HepG2 (cell line): Measurements from ENCODE around the gene GMFB. TPM values are rescaled to one million over a fixed set of nuclear protein-coding genes. Genes with fewer than 3 reads are reported as not detected.

Source experiments
- CC2D1A ChIP-seq: sonication (generic); formaldehyde crosslinking; IDR thresholded peaks from 2 replicates; pipeline ENCODE4 v1.8.1; 2023; ENCODE audit warnings: mild to moderate bottlenecking, missing genetic modification reagents
- CENPT ChIP-seq: sonication (generic); formaldehyde crosslinking; IDR thresholded peaks from 2 replicates; pipeline ENCODE4 v1.8.0; 2022; ENCODE audit warnings: low read depth, mild to moderate bottlenecking, moderate library complexity, missing genetic modification reagents
- CSRNP2 ChIP-seq: sonication (generic); formaldehyde crosslinking; conservative IDR thresholded peaks from 2 replicates; pipeline ENCODE4 v1.8.0; 2022; ENCODE audit warnings: low read depth, missing genetic modification reagents
- FOXP1 ChIP-seq, 2 experiments: fragments of 450-650 bp in 1 of 2; IDR thresholded peaks; 2 replicates each; pipeline ENCODE4 v1.6.1; 2017 to 2018; ENCODE audit warnings: antibody characterized with exemption in 1 of 2
- HCFC1 ChIP-seq: fragments of 150-350 bp; IDR thresholded peaks from 2 replicates; pipeline ENCODE4 v1.6.1; 2014; ENCODE audit warnings: low read depth, low read length
- HIVEP1 ChIP-seq: sonication (generic); formaldehyde crosslinking; IDR thresholded peaks from 2 replicates; pipeline ENCODE4 v1.4.0; 2020; ENCODE audit warnings: mild to moderate bottlenecking, missing genetic modification reagents
- HOXA3 ChIP-seq: sonication (generic); formaldehyde crosslinking; IDR thresholded peaks from 2 replicates; pipeline ENCODE4 v1.5.0; 2020; ENCODE audit warnings: missing genetic modification reagents
- HOXA7 ChIP-seq: sonication (generic); formaldehyde crosslinking; IDR thresholded peaks from 2 replicates; pipeline ENCODE4 v1.8.1; 2022; ENCODE audit warnings: mild to moderate bottlenecking, missing genetic modification reagents, moderate library complexity
- KAT7 ChIP-seq: IDR thresholded peaks from 2 replicates; pipeline ENCODE4 v1.6.1; 2018; ENCODE audit warnings: borderline replicate concordance, missing compliant biosample characterization
- NFIB ChIP-seq: sonication (generic); formaldehyde crosslinking; IDR thresholded peaks from 2 replicates; pipeline ENCODE4 v1.9.0; 2021; ENCODE audit warnings: missing genetic modification reagents, mild to moderate bottlenecking, borderline replicate concordance
- NFIC ChIP-seq: IDR thresholded peaks from 2 replicates; pipeline ENCODE4 v1.6.1; 2012; ENCODE audit warnings: mild to moderate bottlenecking, low read length, inconsistent platforms
- PHF20 ChIP-seq: sonication (generic); formaldehyde crosslinking; IDR thresholded peaks from 2 replicates; pipeline ENCODE4 v1.5.0; 2020; ENCODE audit warnings: mild to moderate bottlenecking, missing genetic modification reagents
- POLR2AphosphoS2 ChIP-seq: IDR thresholded peaks from 2 replicates; pipeline ENCODE4 v1.6.1; 2011; ENCODE audit warnings: low read depth, low read length, improper control_type of control experiment
- RORA ChIP-seq: sonication (generic); formaldehyde crosslinking; IDR thresholded peaks from 2 replicates; pipeline ENCODE4 v1.5.0; 2020; ENCODE audit warnings: mild to moderate bottlenecking, missing genetic modification reagents, moderate library complexity
- SAFB2 ChIP-seq: sonication (generic); formaldehyde crosslinking; IDR thresholded peaks from 2 replicates; pipeline ENCODE4 v1.5.1; 2020; ENCODE audit warnings: missing genetic modification reagents, low read depth, mild to moderate bottlenecking, borderline replicate concordance
- SAP130 ChIP-seq: IDR thresholded peaks from 2 replicates; pipeline ENCODE4 v1.6.1; 2016; ENCODE audit warnings: low read depth
- SRY ChIP-seq: sonication (generic); formaldehyde crosslinking; IDR thresholded peaks from 2 replicates; pipeline ENCODE4 v1.8.0; 2022; ENCODE audit warnings: mild to moderate bottlenecking, missing genetic modification reagents
- TCF7L2 ChIP-seq: IDR thresholded peaks from 2 replicates; pipeline ENCODE4 v1.6.1; 2011; ENCODE audit warnings: mild to moderate bottlenecking, low read depth, low read length, moderate library complexity
- ZBTB14 ChIP-seq: sonication (generic); formaldehyde crosslinking; IDR thresholded peaks from 2 replicates; pipeline ENCODE4 v1.4.0; 2020; ENCODE audit warnings: missing genetic modification reagents
- ZBTB43 ChIP-seq: sonication (generic); formaldehyde crosslinking; conservative IDR thresholded peaks from 2 replicates; pipeline ENCODE4 v1.4.0; 2020; ENCODE audit warnings: missing genetic modification reagents
- ZC3H13 ChIP-seq: sonication (generic); formaldehyde crosslinking; IDR thresholded peaks from 2 replicates; pipeline ENCODE4 v1.8.1; 2023; ENCODE audit warnings: mild to moderate bottlenecking, missing genetic modification reagents, moderate library complexity
- ZFP36L1 ChIP-seq: sonication (generic); formaldehyde crosslinking; IDR thresholded peaks from 2 replicates; pipeline ENCODE4 v1.8.0; 2022; ENCODE audit warnings: mild to moderate bottlenecking, missing genetic modification reagents, moderate library complexity
- ZFP37 ChIP-seq: sonication (generic); formaldehyde crosslinking; IDR thresholded peaks from 2 replicates; pipeline ENCODE4 v1.4.0; 2020; ENCODE audit warnings: missing genetic modification reagents, borderline replicate concordance
- ZMYM4 ChIP-seq: sonication (generic); formaldehyde crosslinking; IDR thresholded peaks from 2 replicates; pipeline ENCODE4 v1.8.1; 2023; ENCODE audit warnings: mild to moderate bottlenecking, missing genetic modification reagents
- ZNF10 ChIP-seq: sonication (generic); formaldehyde crosslinking; IDR thresholded peaks from 2 replicates; pipeline ENCODE4 v1.4.0; 2020; ENCODE audit warnings: mild to moderate bottlenecking, low read depth, missing genetic modification reagents, borderline replicate concordance
- ZNF225 ChIP-seq: sonication (generic); formaldehyde crosslinking; IDR thresholded peaks from 2 replicates; pipeline ENCODE4 v1.4.0; 2020; ENCODE audit warnings: mild to moderate bottlenecking, missing genetic modification reagents
- ZNF264 ChIP-seq: sonication (generic); formaldehyde crosslinking; IDR thresholded peaks from 2 replicates; pipeline ENCODE4 v1.4.0; 2020; ENCODE audit warnings: missing genetic modification reagents
- ZNF605 ChIP-seq: sonication (generic); formaldehyde crosslinking; IDR thresholded peaks from 2 replicates; pipeline ENCODE4 v1.8.0; 2022; ENCODE audit warnings: mild to moderate bottlenecking, missing genetic modification reagents
- ZNF788 ChIP-seq: sonication (generic); formaldehyde crosslinking; IDR thresholded peaks from 2 replicates; pipeline ENCODE4 v1.5.0; 2020; ENCODE audit warnings: mild to moderate bottlenecking, missing genetic modification reagents, borderline replicate concordance
- ZSCAN20 ChIP-seq: sonication (generic); formaldehyde crosslinking; IDR thresholded peaks from 2 replicates; pipeline ENCODE4 v1.4.0; 2020; ENCODE audit warnings: missing genetic modification reagents, mild to moderate bottlenecking, borderline replicate concordance
- polyA plus RNA-seq, 8 experiments: library from polyadenylated mRNA; depleted of rRNA in 3 of 8; stranded (reverse) in 7 of 8; unstranded in 1 of 8; fragments of >200 nt; fragmentation: Illumina TruSeq in 4 of 8; extraction: Trizol in 4 of 8; gene quantifications; 2 replicates each; pipeline versions ENCODE4 v1.2.1 to v1.2.3, GENCODE V29; 2011 to 2016; ENCODE audit warnings: low read depth in 4 of 8, missing spikeins in 1 of 8, mixed read lengths in 1 of 8; ENCODE audit not compliant: insufficient read depth in 1 of 8
- total RNA-seq, 5 experiments: library from RNA; depleted of rRNA; stranded (reverse); fragments of >200 nt; fragmentation: Illumina TruSeq; extraction: Trizol; gene quantifications; 2 replicates each; pipeline ENCODE4 v1.2.3, GENCODE V29; 2016; ENCODE audit warnings: low read depth in 1 of 5

The GMFB gene
- total and polyA plus RNA-seq, 2 of the 13 experiments (the other 11 are each of a cell fraction or from before 2014, with no cell fraction given) = 17.3 to 68.2 TPM

- peak; percentile 36; the same call in 1 of the 2 replicates for TF ChIP-seq ZBTB43 (CRISPR knock-in tag)
- 0 out of 2 replicates have a peak, but pooled peaks have one; percentile 18 for TF ChIP-seq ZMYM4
- TF ChIP-seq HIVEP1 (CRISPR knock-in tag) = no peak
- TF ChIP-seq SAP130 (CRISPR knock-in tag) = peak; percentile 45
- no peak for TF ChIP-seq HOXA7
- no peak for TF ChIP-seq NFIB
- peak; percentile 62; the same call in 1 of the 2 replicates for TF ChIP-seq ZFP36L1
- 0 out of 2 replicates have a peak, but pooled peaks have one; percentile 18 for TF ChIP-seq KAT7 (CRISPR knock-in tag)
- 0 out of 2 replicates have a peak, but pooled peaks have one; percentile 61 for TF ChIP-seq NFIC
- no peak for TF ChIP-seq ZBTB14
- no peak for TF ChIP-seq ZNF10 (CRISPR knock-in tag)
- TF ChIP-seq CENPT (CRISPR knock-in tag) = no peak
- TF ChIP-seq CSRNP2 = no peak
- no peak; the same call in 1 of the 2 replicates for TF ChIP-seq ZNF788 (CRISPR knock-in tag)
- TF ChIP-seq RORA (CRISPR knock-in tag) = no peak
- no peak for TF ChIP-seq ZNF264 (CRISPR knock-in tag)
- no peak for TF ChIP-seq HCFC1
- TF ChIP-seq FOXP1 (IDR thresholded peaks at IDR 0.05) = no peak
- TF ChIP-seq FOXP1 (CRISPR knock-in tag; IDR thresholded peaks at IDR 0.05) = peak; percentile 24; the same call in 1 of the 2 replicates
- no peak for TF ChIP-seq CC2D1A (CRISPR knock-in tag)
- no peak for TF ChIP-seq ZFP37
- TF ChIP-seq SAFB2 (CRISPR knock-in tag) = no peak
- TF ChIP-seq ZSCAN20 = 0 out of 2 replicates have a peak, but pooled peaks have one; percentile 26
- TF ChIP-seq HOXA3 (CRISPR knock-in tag) = 0 out of 2 replicates have a peak, but pooled peaks have one; percentile 27
- no peak for TF ChIP-seq PHF20 (CRISPR knock-in tag)
- no peak for TF ChIP-seq SRY (CRISPR knock-in tag)
- TF ChIP-seq ZC3H13 (CRISPR knock-in tag) = no peak
- TF ChIP-seq POLR2AphosphoS2 = no peak
- no peak for TF ChIP-seq ZNF225 (CRISPR knock-in tag)
- no peak for TF ChIP-seq TCF7L2
- no peak for TF ChIP-seq ZNF605
These were observed 9.3 kb upstream of the GMFB start (continued) for GRCh38 chr14:54498095-54498531.
